Left hindlimb (tissue), 1 donor: ENCODE results near the gene TMPRSS6.

Source experiments
- DNase-seq: peaks from one replicate; pipeline ENCODE4 v3.0.0-alpha.2; 2018

TMPRSS6 gene

DNA sequence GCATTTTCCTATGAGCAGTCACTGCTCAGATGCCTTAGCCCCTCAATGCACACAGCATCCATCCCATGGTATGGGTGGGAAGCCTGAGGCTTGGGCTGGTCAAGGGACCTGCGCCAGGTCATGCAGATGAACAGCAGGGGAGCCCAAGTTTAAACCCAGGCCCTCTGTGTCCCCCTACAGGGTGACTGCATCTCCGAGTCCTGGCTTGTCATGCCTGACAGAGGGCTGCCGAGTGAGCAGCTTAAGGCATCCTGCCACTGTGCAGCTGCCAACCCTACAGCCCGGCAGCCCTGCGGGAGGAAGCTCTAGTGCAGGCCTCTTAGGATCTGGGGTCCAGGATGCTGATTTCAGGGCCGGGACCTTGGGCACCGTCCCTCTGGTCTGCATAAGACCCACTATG lies 30.2 kb upstream of the TMPRSS6 start:
- DNase-seq = no peak

DNA sequence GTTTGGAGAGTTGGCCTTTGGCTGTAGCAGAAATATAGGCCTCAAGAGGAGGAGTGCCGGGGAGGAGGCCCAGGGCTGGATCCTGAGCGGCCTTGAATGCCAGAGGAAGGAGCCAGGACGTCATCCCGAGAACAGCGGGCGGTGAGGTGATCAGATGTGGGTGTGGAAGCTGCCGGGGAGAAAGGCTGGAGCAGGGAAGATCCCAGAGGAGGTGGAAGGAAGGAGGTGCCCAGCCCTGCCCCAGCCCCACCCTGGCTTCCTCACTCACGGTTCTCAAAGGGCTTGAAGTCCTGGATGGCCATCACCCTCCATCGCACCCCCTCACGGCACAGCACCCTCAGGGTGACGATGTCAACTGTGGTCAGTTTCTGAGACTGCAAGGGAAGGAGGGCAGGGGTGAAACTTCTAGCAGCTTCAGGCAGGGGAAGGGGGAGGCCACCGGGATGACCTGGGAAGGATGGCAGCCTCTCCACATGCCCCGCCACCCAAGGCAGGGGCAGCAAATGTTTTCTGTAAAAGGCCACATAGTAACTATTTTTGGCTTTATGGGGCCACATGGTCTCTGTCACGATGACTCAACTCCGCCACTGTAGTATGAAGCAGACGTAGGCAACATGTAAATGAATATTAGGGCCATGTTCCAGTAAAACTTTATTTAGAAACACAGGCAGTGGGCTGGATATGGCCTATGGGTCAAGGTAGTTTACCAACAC lies 29.5 kb upstream of the TMPRSS6 start:
- DNase-seq = no peak

DNA sequence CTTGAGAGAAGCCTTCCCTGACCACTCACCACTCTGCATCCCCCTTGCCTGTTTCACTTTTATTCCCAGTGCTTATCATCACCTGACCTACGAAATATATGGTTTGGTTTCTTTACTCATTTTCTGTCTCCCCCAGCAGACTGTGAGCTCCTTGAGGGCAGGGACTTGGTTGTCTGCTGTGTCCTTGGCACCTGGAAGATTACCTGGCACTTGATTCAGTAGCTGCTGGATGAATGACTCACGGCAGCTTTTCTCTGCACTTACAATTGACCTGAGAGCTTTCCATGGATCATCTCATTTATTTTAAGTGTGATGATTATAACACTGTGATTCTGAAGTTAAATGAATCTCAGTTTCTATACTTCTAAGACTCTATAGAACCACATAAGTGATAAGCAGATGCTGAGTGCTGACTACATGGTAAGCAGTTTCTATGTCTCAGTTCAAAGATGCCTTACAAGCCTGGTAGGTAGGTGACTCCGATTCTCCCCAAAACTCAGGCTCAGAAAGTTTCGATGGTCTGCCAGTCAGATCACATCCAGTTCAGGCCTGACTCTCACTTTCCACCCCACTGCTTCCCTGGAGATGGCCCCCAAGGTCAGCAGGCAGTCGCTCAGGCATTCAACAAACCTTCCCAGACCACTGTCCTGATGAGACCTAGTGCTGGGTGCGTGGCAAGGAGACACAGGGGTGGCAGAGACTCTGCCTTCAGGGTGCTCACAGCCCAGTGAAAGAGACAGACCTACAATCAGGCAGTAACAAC lies 28.6 kb upstream of the TMPRSS6 start:
- no peak for DNase-seq

DNA sequence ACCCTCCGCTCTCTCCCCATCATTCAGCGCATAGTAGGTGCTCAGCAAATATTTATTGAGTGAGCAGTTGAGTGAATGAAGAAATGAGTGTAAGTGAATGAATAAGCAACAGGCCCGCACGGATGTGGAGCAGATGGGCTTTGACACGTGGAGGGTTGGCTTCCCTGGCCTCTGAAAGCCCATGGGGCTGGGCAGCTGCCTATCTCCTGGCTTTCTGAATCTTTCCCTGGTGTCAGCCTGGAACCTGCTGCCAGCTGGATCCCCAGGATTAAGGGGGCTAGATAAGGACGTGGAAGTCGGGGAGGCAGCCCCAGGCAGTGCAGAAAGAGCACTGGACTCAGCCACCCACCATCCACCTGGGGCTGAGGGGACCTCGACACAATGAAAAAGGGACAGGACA lies 27.6 kb upstream of the TMPRSS6 start:
- DNase-seq = no peak

DNA sequence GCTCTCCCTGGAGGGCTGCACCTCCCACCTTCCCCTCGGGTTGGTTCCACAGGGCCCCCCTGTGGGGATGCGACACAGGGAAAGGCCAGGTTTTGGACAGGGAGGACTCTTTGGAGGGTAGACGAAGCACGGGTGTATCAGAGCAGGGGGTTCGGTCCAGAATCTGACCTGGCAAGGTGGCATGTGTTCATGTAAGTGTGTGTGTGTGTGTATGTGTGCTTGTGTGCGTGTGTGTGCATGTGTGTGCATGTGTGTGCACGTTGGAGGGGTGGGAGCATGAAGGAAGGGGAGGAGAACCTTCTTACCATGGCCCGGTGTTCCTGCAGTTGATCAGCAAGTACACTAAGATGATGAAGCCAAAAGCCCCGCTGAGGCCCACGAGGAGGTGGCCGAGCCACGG lies 25.5 kb upstream of the TMPRSS6 start:
- DNase-seq = no peak

DNA sequence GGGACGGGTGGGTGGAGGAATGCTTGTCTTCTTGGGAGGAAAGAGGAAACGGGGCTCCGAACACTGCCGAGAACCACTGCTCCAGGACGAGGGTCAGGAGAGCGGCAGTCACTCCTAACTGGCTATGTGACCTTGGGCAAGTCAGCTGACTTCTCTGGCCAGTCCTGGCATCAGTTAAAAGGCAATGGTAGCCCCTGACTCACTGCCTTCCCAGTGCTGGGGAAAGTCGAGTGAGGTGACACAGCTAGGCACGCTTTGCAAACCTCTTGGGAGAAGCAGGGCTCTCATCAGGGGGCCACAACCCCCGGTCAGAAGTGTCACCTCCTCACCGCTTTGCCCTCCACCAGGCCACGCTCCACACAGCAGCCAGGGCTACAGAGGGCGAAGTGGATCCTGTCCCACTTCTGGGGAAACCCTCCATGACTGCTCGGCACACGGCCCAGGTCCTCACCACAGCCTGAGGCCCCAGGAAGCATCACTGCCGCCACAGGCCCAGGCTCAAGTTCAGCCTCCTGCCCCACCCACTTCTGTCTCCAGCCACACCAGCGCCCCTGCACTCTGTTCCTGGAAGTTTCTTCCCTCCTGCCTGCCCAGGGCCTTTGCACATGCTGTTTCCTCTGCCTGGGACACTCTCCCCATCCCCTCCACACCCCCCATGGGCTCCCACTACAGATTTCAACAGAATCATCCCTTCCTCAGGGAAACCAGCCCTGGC lies 23.9 kb upstream of the TMPRSS6 start:
- DNase-seq = no peak

DNA sequence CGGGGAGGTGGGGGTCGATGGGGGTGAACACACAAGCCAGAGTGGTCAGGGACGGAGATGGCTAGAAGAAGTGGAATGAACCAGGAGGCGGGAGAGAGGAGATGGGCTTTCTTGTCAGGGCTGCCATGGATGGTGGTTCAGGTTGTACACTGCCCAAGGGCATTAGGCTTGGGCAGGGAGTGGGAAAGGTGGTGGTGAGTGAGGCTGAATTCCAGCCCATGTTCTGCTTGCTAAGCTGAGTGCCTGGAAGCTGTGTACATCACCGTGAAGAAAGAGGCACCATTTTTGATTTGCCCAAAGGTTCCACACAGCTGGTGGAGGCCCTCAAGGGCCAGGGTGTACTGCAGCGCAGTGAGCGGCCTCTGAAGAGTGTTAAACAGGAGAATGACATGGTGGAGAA lies 23.3 kb upstream of the TMPRSS6 start:
- no peak for DNase-seq

DNA sequence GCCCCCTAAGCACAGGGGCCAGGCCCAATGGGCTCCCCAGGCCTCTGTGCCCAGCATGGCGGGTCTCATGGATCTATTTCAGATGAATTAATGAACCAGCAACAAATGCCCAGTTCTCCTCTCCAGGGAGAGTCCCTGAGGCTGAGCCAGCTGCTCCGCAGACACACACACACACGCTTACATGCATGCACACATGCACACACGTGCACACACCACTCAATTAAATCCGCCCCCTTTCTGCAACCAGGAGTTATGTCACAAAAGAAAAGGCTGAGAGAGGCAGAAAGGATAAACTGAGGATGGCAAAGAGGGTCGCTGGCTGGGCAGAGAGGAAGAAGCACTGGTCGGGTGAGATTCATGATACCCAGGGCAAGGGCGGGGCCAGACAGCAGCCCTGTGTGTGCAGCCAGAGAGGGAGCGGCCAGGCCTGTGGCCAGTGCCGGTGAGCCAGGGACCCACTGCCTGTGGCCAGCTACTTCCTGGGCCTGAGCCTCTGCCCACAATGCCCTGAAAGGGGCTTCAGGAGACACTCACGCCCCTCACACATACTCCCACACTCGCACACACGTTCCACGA lies 20.4 kb upstream of the TMPRSS6 start:
- DNase-seq = no peak

DNA sequence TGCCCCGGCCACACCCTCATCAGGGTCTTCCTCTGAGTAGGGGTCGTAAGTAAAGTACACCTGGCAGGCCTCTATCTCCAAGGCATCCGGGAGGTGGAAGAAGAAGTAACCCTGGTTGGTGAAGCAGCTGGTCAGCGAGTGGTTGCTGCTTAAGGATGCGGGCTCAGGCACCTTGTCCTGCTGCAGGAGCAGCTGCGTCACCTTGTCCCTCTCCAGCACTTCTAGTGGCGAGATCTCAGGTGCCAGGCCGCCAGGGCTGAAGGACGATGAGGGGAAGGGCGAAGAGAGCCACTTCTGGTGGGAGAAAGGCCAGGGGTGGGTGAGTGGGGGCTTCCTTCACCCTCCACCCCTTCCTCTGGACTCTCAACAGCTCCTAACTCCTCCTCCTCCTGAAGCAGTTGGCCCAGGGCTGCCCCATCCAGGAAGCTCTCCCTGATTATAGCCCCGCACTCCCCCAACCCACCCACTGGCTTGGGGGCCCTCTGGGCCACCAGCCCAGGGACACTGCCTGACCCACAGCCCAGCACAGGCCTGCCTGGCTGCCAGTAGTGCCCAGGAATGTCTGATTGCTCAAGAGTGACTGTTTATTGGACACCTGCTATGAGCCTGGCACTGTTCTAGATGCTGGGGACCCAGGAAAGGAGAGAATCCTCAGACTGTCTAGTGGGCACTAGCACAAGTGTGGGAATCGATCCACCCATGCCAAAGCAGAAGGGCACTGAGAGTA lies 19.2 kb upstream of the TMPRSS6 start:
- DNase-seq = no peak

DNA sequence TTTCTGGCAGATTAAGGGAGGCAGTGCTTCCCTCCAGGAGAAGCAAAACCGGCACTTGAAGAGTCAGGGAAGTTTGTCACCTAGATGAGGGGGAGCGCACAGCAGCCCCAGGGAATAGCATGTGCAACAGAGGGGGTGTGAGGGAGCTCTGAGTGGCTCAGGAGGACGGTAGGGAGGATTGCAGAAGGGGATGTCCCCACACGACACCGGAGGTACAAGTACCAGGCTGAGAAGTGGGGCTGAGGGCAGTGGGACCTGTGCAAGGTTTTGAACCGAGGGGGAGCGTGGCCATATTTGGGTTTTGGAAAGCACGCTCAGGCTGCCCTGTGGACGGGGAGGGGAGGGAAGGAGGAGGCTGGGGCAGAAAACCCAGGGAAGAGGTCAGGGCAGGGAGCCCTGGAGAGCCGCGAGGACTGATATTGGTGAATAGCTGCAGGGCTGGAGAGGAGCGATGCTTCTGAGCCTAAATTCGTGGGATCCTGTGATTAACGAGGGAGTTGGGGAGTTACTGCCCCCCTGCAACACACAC lies 17.9 kb upstream of the TMPRSS6 start:
- no peak for DNase-seq

DNA sequence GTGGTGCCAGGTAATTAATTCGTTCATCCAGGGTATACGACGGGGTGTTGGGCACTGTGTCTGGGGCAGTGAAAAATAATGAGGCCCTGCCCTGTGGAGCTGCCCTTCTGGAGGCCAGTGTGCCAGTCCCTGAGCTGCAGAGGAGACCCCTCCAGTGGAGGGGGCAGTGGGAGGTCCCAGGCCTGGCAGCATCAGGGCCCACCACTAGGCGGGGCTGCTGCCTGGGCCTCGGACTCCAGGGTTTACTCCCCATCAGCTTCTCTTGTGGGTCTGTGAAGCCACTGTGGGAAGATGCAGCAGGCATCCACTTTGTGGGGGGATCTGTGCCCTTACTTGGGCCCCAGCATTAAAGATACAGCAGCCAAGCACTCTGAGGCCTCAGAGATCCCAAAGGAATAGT lies 17.4 kb upstream of the TMPRSS6 start:
- DNase-seq = no peak

DNA sequence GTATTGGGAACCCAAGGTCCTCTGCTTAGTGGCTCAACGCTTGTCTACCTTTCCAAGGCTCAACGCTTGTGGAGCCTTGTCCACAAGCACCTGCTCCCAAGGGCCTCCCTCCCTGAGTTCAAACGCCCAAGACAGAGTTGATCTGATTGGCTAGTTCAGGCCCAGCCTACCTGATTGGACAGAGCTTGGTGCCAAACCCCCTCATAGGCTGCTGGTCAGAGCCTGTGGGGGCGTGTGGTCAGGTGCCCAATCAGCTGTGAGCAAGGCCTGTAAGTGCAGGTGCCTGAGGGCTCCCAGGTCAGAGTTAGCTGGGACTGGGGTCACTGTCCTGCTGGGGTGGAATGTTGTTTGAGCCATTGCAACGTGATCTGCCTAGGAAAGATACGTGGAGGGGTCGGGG lies 16.9 kb upstream of the TMPRSS6 start:
- no peak for DNase-seq

DNA sequence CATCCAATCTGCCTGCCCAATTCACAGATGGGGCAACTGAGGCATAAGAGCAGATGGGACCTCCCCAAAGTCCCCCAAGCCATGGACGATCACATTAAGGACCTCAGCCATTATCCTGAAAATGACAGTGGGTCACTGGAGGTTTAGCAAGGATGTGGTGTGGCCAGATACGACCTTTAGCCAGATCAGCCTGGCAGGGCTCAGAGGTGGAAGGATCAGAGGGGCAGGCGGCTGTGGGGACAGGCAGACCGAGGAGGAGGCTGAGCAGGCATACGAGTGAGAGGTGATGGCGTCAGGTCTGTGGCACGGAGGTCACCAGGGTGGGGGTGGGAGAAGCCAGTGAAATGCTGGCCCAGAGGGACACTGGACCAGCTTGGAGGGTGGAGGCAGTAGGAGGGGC lies 14.1 kb upstream of the TMPRSS6 start:
- no peak for DNase-seq

DNA sequence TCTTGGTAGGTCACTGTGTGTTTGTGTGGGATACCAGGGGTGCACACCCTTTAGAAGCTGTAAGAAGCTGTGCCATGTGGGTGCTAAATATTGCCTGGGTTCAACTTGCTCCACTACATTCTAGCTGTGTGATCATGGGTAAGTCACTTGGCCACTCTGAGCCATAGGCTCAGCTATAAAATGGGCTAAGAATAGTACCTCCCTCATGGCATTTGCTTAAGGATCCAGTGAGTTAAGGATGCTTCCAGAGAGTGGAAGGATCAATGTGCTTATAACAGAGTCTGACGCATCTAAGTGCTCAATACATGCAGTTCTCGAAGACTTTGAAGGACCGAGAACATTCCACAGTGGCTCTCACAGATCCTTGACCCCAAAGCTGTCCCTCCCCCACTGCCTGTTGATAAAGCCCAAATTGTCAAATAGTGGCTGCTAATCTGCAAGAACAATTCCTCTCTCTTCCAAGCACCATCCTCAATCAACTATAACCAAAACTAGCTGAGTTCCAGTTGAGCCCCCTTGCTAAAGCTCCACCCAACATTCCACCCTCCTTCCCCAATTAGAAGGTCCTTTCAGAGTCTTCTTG lies 13.2 kb upstream of the TMPRSS6 start:
- no peak for DNase-seq

DNA sequence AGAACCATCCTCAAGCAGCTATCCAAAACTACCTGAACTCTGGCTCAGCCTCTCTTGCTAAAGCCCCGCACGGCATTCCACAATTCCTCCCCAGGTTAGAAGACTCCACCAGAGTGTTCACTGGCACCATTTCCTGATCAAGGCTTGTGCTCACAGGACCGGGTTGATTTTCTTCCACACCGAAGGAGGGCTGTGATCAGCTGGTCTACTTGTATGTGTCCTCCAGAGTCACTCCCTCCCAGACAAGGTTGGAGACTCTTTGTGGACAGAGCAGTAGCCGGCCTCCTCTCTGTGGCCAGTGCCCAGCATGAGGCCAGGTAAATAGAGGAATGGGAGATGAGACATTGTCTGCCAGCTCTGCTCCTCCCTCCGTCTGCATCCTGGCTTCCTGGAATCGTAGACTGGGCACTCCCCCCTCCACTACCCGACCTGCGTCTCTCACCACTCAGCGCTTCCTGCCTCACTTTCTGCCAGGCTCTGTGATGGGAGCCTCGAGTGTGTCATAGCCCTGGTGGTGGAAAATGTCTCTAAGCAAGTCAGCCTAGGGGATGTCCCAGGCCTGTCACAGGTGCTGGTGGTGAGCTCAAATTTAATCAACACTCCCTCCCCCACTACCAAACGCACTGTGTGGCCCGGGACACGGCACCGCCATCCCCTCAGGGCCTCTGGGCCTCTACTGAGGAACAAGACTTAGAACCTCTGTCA lies 12.5 kb upstream of the TMPRSS6 start:
- DNase-seq = no peak

DNA sequence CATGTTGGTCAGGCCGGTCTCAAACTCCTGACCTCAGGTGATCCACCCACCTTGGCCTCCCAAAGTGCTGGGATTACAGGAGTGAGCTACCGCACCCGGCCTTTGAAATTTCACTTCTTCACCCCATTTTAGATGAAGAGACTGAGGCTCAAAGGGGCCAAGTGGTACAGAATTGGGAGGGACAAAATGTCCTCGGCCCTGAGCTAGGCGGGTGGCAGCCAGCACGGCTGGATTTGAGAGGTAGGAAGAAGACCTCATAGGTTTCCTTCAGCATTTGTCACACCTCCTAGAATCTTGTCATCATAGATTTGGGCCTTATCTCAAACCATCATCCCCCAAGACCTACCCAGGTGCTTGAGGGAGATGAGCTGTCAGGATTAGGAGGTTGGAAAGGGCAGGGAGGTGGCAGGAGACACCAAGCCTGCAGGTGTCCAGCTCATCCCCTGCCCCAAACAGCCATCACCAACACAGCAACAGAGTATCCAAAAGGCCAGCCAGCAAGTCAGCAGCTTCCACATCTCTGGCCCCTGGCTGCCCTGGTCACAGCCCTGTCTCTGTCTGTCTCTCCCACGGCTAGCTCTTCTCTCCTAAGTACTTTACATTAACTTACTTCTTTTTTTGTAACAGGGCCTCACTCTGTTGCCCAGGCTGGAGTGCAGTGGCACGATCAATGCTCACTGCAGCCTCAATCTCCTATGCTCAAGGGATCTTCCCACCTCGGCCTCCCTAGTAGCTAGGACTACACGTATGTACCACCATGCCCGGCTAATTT lies 11.2 kb upstream of the TMPRSS6 start:
- DNase-seq = no peak

DNA sequence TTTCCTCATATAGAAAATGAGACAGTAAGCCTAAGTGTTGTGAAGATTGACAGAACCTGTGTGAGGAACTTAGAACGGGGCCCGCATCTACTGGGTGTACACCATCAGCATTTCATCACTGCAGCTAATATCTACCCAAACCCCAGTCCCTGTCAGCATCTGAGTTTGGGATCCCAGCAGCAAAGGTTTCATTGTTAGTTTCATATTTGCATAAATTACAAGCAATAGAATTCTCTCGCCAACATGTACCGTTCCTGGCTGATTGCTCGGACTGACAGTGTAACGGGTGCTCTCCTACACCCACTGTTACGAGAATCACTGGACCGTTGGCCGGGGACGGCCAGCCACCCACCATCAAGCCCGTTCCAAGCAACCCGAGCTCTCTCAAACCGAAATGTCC lies 10.4 kb upstream of the TMPRSS6 start:
- no peak for DNase-seq

DNA sequence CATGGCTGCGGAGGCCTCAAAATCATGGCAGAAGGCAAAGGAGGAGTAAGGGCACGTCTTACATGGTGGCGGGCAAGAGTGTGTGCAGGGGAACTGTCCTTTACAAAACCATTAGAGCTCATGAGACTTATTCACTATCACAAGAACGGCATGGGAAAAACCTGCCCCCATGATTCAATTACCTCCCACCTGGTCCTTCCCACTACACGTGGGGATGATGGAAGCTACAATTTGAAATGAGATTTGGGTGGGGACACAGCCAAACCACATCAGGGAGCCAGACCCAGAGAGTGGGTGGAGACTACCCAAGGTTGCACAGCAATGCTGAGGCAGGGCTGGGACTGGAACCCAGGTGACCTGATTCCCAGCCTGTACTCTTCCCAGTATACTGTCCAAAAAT lies 8.6 kb upstream of the TMPRSS6 start:
- no peak for DNase-seq

DNA sequence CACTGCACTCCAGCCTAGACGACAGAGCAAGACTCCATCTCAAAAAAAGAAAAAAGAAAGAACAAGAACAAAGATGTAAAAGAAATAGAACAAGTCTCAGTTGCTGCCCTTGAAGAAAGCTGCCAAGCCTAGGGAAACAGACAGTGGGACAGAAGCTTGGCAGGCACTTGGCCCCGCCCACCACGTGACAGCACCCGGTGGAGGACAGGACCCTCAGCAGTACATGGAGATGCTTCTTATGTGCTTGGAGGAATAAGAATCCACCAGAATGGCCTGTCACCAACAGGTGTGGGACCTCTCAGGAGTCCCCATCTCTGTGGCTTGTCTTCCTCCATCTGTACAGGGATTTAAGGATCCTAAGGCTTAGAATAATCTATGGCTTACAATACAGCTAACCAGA lies 7.6 kb upstream of the TMPRSS6 start:
- DNase-seq = no peak

DNA sequence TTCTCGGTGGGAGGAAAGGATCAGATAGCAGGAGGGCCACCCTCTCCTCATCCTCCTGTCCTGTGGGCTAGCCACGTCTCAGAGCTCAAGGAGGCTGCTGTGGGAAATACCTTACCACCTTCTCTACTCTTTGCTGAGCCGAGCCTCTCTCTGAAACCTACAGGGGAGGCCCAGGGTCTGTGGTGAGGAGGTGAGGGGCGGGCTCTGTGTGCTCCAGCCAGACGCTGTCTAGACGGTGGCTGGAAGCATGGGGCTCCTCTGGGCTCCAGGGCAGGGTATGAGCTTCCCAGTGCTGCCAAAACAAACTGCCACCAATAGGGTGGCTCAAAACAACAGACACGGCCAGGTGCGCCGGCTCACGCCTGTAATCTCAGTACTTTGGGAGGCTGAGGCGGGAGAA lies 5.5 kb upstream of the TMPRSS6 start:
- DNase-seq = no peak

DNA sequence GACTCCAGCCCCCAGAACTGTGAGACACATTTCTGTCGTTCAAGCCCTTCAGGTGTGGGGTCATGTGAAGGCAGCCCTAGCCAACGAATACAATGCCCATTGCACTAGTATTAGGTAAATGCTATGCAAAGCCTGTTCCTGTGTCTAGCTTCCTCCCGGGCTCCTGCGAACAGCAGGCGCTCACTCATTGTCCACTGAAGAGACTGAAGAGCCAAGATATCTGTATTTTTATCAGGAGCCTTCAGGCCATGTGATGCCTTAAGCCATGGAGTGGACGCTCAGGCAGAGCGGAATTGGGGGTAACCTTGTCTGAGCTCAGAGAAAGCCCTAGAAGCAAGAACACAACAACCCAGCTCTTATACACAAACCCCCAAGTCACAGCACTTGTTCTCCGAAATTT lies 4.2 kb upstream of the TMPRSS6 start:
- no peak for DNase-seq
